ENCODE results near the gene BCL2L1. TPM values are rescaled to one million over a fixed set of nuclear protein-coding genes. Genes with fewer than 3 reads are reported as not detected.

BCL2L1 gene
- polyA plus RNA-seq, 1 of the 3 experiments (the other 2 are of a cell fraction), result 99.9 TPM

DNA sequence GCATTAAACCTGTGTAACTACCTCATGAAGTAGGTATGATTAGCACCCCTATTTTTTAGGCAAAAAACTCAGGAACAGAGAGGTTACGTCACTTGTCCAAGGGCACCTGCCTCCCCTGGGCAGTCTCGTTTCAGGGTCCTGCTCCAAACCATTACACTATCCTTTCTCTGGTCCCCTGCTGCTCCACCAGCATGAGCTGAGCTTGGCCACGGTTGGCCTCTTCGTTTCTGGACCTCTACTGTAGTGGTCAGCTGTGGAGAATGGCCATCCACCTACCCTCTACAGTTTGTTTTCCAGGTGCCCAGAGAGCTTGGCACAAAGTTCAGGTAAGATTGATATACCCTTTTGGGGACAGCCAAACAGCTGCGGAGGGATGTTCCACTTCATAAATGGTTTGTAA lies 68.1 kb downstream of the BCL2L1 start:
- WGBS (ENCODE audit: low lambda C conversion rate), result 81% methylated on average over 5 of the region's 5 CpGs
- DNase-seq, result no peak
- Histone ChIP-seq H3K4me3 (ENCODE audit: low read depth in 2 of 2, low read length in 1 of 2) (no peak overlapping the region), H3K4me2 (no peak overlapping the region), H3K9me3 (no peaks in the 10 kb centered on the region), H3F3A (replicated peaks; ENCODE audit: insufficient read depth) (peaks cover 13% of the 10 kb centered on the region), H2AFZ (ENCODE audit: low read depth) (no peak overlapping the region), H3K4me1 (ENCODE audit: control insufficient read depth in 1 of 2, insufficient read depth in 2 of 2, low read depth in 1 of 2, low read length in 1 of 2) (peaks cover 12 to 23% of the 10 kb centered on the region in 2 experiments; a peak in 3 of 4 replicates), H4K20me1 (ENCODE audit: insufficient read depth) (no peaks in the 10 kb centered on the region), H3K36me3 (replicated peaks in 1 of 2; ENCODE audit: control insufficient read depth in 1 of 2, insufficient read depth in 2 of 2, low read length in 1 of 2) (no peaks in the 10 kb centered on the region), H3K9me2 (no peaks in the 10 kb centered on the region), H3K27me3 (ENCODE audit: insufficient read depth) (no peaks in the 10 kb centered on the region), H3K79me2 (ENCODE audit: insufficient read depth) (no peaks in the 10 kb centered on the region), H3K27ac (ENCODE audit: low read depth in 2 of 2, low read length in 1 of 2) (peak overlapping the region in 1 of 2 experiments; percentile 7; a peak in 1 of 4 replicates), H3K9ac (no peak overlapping the region)
- TF ChIP-seq, protein P1, sequence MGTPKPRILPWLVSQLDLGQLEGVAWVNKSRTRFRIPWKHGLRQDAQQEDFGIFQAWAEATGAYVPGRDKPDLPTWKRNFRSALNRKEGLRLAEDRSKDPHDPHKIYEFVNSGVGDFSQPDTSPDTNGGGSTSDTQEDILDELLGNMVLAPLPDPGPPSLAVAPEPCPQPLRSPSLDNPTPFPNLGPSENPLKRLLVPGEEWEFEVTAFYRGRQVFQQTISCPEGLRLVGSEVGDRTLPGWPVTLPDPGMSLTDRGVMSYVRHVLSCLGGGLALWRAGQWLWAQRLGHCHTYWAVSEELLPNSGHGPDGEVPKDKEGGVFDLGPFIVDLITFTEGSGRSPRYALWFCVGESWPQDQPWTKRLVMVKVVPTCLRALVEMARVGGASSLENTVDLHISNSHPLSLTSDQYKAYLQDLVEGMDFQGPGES (IDR thresholded peaks at IDR 0.05; ENCODE audit: low read depth, low read length), result no peak
- TF ChIP-seq NRF1 (IDR thresholded peaks at IDR 0.05; ENCODE audit: low read depth, low read length) (no peak), YY1 (IDR thresholded peaks at IDR 0.05; ENCODE audit: low read depth) (no peak), MXI1 (IDR thresholded peaks at IDR 0.05; ENCODE audit: low read depth, low read length) (no peak), FOXJ3 (CRISPR knock-in tag; IDR thresholded peaks at IDR 0.05) (no peak)
- ChIA-PET POLR2A (no interaction called here), CTCF (interaction anchor here (0.7 to 16.4 kb wide), 7 partner anchors 15 to 94 kb away, joined by 4 to 288 read pairs (median 20); partner anchors contain the start of genes BCL2L1 and COX4I2)

DNA sequence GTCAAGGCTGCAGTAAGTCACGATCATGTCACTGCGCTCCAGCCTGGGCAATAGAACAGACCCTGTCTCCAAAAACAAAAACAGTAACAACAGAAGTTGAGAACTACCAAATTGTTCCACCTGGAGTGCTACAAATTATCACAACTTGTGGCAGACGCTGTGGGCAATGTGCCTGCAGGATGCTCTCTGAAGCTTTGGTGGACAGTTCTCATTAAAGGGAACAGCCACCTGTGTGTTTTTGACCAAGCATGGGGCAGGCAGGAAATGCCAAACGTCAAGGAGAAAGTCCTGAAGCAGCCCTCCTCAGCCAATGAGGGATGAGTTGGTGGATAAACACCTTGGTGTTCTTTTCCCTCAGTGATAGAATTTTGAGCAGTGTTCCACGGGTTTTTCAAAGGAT lies 69.1 kb downstream of the BCL2L1 start:
- H3F3A ChIP-seq (replicated peaks; ENCODE audit: insufficient read depth), result peaks cover 13% of the 10 kb centered on the region
- H3K4me1 ChIP-seq (ENCODE audit: control insufficient read depth in 1 of 2, insufficient read depth in 2 of 2, low read depth in 1 of 2, low read length in 1 of 2), result peaks cover 12 to 23% of the 10 kb centered on the region in 2 experiments; a peak in 3 of 4 replicates
- no peaks in the 10 kb centered on the region for H3K79me2 ChIP-seq (ENCODE audit: insufficient read depth)
- H4K20me1 ChIP-seq (ENCODE audit: insufficient read depth), result no peaks in the 10 kb centered on the region
- no peaks in the 10 kb centered on the region for H3K27me3 ChIP-seq (ENCODE audit: insufficient read depth)
- no peak overlapping the region for H3K9ac ChIP-seq
- no peak for DNase-seq
- no peaks in the 10 kb centered on the region for H3K9me3 ChIP-seq
- no peak overlapping the region for H3K4me3 ChIP-seq (ENCODE audit: low read depth in 2 of 2, low read length in 1 of 2)
- H3K4me2 ChIP-seq, result peak overlapping the region; percentile 37; the same call in 1 of the 2 replicates
- TF ChIP-seq, protein P2, sequence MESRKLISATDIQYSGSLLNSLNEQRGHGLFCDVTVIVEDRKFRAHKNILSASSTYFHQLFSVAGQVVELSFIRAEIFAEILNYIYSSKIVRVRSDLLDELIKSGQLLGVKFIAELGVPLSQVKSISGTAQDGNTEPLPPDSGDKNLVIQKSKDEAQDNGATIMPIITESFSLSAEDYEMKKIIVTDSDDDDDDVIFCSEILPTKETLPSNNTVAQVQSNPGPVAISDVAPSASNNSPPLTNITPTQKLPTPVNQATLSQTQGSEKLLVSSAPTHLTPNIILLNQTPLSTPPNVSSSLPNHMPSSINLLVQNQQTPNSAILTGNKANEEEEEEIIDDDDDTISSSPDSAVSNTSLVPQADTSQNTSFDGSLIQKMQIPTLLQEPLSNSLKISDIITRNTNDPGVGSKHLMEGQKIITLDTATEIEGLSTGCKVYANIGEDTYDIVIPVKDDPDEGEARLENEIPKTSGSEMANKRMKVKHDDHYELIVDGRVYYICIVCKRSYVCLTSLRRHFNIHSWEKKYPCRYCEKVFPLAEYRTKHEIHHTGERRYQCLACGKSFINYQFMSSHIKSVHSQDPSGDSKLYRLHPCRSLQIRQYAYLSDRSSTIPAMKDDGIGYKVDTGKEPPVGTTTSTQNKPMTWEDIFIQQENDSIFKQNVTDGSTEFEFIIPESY (IDR thresholded peaks at IDR 0.05; ENCODE audit: borderline replicate concordance, low read depth), result no peak
- whole genome bisulfite sequencing (ENCODE audit: low lambda C conversion rate), result 32% methylated on average over 5 of the region's 5 CpGs
- H2AFZ ChIP-seq (ENCODE audit: low read depth), result no peak overlapping the region
- ChIA-PET POLR2A (interaction anchor here (1.0 to 1.1 kb wide), 2 partner anchors 15 to 70 kb away, joined by 4 to 5 read pairs; no protein-coding TSS in a partner anchor), CTCF (interaction anchor here (1.0 to 16.4 kb wide), 8 partner anchors 8 to 93 kb away, joined by 5 to 288 read pairs (median 20); partner anchors contain the start of genes BCL2L1 and COX4I2)
- no peaks in the 10 kb centered on the region for H3K9me2 ChIP-seq
- H3K27ac ChIP-seq (ENCODE audit: low read depth in 2 of 2, low read length in 1 of 2), result peak overlapping the region in 1 of 2 experiments; percentile 74; a peak in 2 of 4 replicates
- no peaks in the 10 kb centered on the region for H3K36me3 ChIP-seq (replicated peaks in 1 of 2; ENCODE audit: control insufficient read depth in 1 of 2, insufficient read depth in 2 of 2, low read length in 1 of 2)

All from SK-N-SH (cell line).